ENCODE results near the gene OSGIN1.

Gene OSGIN1

GRCh38 chr16:84000989-84001642, 48.1 kb downstream of the OSGIN1 start:
- no peak for DNase-seq (ENCODE audit: low spot score)

GRCh38 chr16:84001726-84002125, 48.7 kb downstream of the OSGIN1 start:
- DNase-seq (ENCODE audit: low spot score): no peak

- no peak for DNase-seq (ENCODE audit: low spot score)
These were observed 50.0 kb downstream of the OSGIN1 start for GRCh38 chr16:84003038-84003437.

GRCh38 chr16:84004442-84004841, 51.4 kb downstream of the OSGIN1 start:
- no peak for DNase-seq (ENCODE audit: low spot score)

- DNase-seq (ENCODE audit: low spot score): no peak
These were observed 52.4 kb downstream of the OSGIN1 start for GRCh38 chr16:84005391-84005790.

- no peak for DNase-seq (ENCODE audit: low spot score)
These were observed 54.5 kb downstream of the OSGIN1 start for GRCh38 chr16:84007520-84007919.

GRCh38 chr16:84007965-84008364, 54.9 kb downstream of the OSGIN1 start:
- no peak for DNase-seq (ENCODE audit: low spot score)

- DNase-seq (ENCODE audit: low spot score): no peak
These were observed 56.2 kb downstream of the OSGIN1 start for GRCh38 chr16:84009282-84009681.

GRCh38 chr16:84013787-84014569, 60.9 kb downstream of the OSGIN1 start:
- DNase-seq (ENCODE audit: low spot score): peak; percentile 94

- no peak for DNase-seq (ENCODE audit: low spot score)
These were observed 61.7 kb downstream of the OSGIN1 start for GRCh38 chr16:84014570-84015327.

GRCh38 chr16:84015399-84015798, 62.4 kb downstream of the OSGIN1 start:
- no peak for DNase-seq (ENCODE audit: low spot score)

All from iPS-NIHi11 (cell line).